ENCODE results near the gene GLRX5. TPM values are rescaled to one million over a fixed set of nuclear protein-coding genes. Genes with fewer than 3 reads are reported as not detected.

Gene GLRX5
- total RNA-seq, 4 donors from 2014 or later, result 11.6 to 177 (median 38.2) TPM

- Histone ChIP-seq H3K4me3 (no peak overlapping the region), H3K9me3 (no peaks in the 10 kb centered on the region), H3K4me1 (peaks cover 28 to 74% (median 51%) of the 10 kb centered on the region in 4 donors), H3K27ac (peak overlapping the region; percentile 81 to 90 (median 86)), H3K36me3 (no peaks in the 10 kb centered on the region), H3K27me3 (no peaks in the 10 kb centered on the region)
- intact Hi-C loops (cut with DNase I; ENCODE audit: low total_unique reads), result loop anchor here (5.0 kb wide), 1 partner anchor 67 kb away; no protein-coding TSS in a partner anchor
- WGBS, 2 donors (ENCODE audit: low coverage in 1 of 2), result 39 to 54% methylated on average over 5 to 6 of the region's 6 CpGs
- DNase-seq, result peak; percentile 71
- in situ Hi-C loops (cut with MboI; ENCODE audit: low pct_ligation_motif_present in 1 of 4, low pct_unique_long_range_greater_than_20kb in 1 of 4, low sequenced_read_pairs in 3 of 4), result loop anchor here in 1 of 4 donors (10.0 kb wide), 1 partner anchor 75 kb away; no protein-coding TSS in a partner anchor
- TF ChIP-seq CTCF (IDR thresholded peaks at IDR 0.05) (no peak), POLR2AphosphoS5 (IDR thresholded peaks at IDR 0.05) (peak; percentile 33 to 70 (median 47))
These were observed 15.2 kb upstream of the GLRX5 start for GRCh38 chr14:95519699-95520098.

GRCh38 chr14:95520346-95520745, 14.5 kb upstream of the GLRX5 start:
- in situ Hi-C loops (cut with MboI; ENCODE audit: low pct_ligation_motif_present in 1 of 4, low pct_unique_long_range_greater_than_20kb in 1 of 4, low sequenced_read_pairs in 3 of 4) (loop anchor here in 1 of 4 donors (10.0 kb wide), 1 partner anchor 76 kb away; no protein-coding TSS in a partner anchor), intact Hi-C loops (cut with DNase I; ENCODE audit: low total_unique reads) (no loop called here)
- TF ChIP-seq CTCF (IDR thresholded peaks at IDR 0.05) (no peak), EP300 (IDR thresholded peaks at IDR 0.05; ENCODE audit: low read depth) (no peak)
- H3K27ac ChIP-seq, result peak overlapping the region; percentile 81 to 90 (median 86)
- DNase-seq, result no peak
- no peaks in the 10 kb centered on the region for H3K27me3 ChIP-seq
- H3K4me1 ChIP-seq, result peaks cover 23 to 69% (median 44%) of the 10 kb centered on the region in 4 donors
- H3K4me3 ChIP-seq, result no peak overlapping the region
- no peaks in the 10 kb centered on the region for H3K9me3 ChIP-seq
- H3K36me3 ChIP-seq, result no peaks in the 10 kb centered on the region
- 69 to 83% methylated on average over 3 of the region's 3 CpGs for WGBS, 2 donors (ENCODE audit: low coverage in 1 of 2)

GRCh38 chr14:95521001-95521400, 13.8 kb upstream of the GLRX5 start:
- WGBS, 2 donors (ENCODE audit: low coverage in 1 of 2), result 64 to 89% methylated on average over 2 to 4 of the region's 4 CpGs
- no peak for DNase-seq
- no peak overlapping the region for H3K27ac ChIP-seq

GRCh38 chr14:95522116-95522515, 12.7 kb upstream of the GLRX5 start:
- H3K27me3 ChIP-seq, result no peaks in the 10 kb centered on the region
- TF ChIP-seq POLR2AphosphoS5 (IDR thresholded peaks at IDR 0.05) (no peak), CTCF (IDR thresholded peaks at IDR 0.05) (no peak), POLR2A (IDR thresholded peaks at IDR 0.05) (no peak), EP300 (IDR thresholded peaks at IDR 0.05; ENCODE audit: low read depth) (no peak)
- H3K9me3 ChIP-seq, result no peaks in the 10 kb centered on the region
- no peak for DNase-seq
- no peaks in the 10 kb centered on the region for H3K36me3 ChIP-seq
- peaks cover 16 to 56% (median 32%) of the 10 kb centered on the region in 4 donors for H3K4me1 ChIP-seq
- in situ Hi-C loops (cut with MboI; ENCODE audit: low pct_ligation_motif_present in 1 of 4, low pct_unique_long_range_greater_than_20kb in 1 of 4, low sequenced_read_pairs in 3 of 4) (loop anchor here in 1 of 4 donors (10.0 kb wide), 1 partner anchor 77 kb away; no protein-coding TSS in a partner anchor), intact Hi-C loops (cut with DNase I; ENCODE audit: low total_unique reads) (no loop called here)
- WGBS, 2 donors (ENCODE audit: low coverage in 1 of 2), result 90 to 100% methylated on average over 2 to 11 of the region's 11 CpGs
- H3K27ac ChIP-seq, result no peak overlapping the region
- no peak overlapping the region for H3K4me3 ChIP-seq

More at GRCh38 chr14:95521001-95521400, 13.8 kb upstream of the GLRX5 start:
- H3K36me3 ChIP-seq, result no peaks in the 10 kb centered on the region
- no peaks in the 10 kb centered on the region for H3K27me3 ChIP-seq
- H3K9me3 ChIP-seq, result no peaks in the 10 kb centered on the region
- no peak overlapping the region for H3K4me3 ChIP-seq
- peaks cover 19 to 63% (median 38%) of the 10 kb centered on the region in 4 donors for H3K4me1 ChIP-seq
- intact Hi-C loops (cut with DNase I; ENCODE audit: low total_unique reads) (no loop called here), in situ Hi-C loops (cut with MboI; ENCODE audit: low pct_ligation_motif_present in 1 of 4, low pct_unique_long_range_greater_than_20kb in 1 of 4, low sequenced_read_pairs in 3 of 4) (loop anchor here in 1 of 4 donors (10.0 kb wide), 1 partner anchor 76 kb away; no protein-coding TSS in a partner anchor)
- TF ChIP-seq EP300 (IDR thresholded peaks at IDR 0.05; ENCODE audit: low read depth), result no peak
- no peak for TF ChIP-seq POLR2AphosphoS5 (IDR thresholded peaks at IDR 0.05)
- TF ChIP-seq POLR2A (IDR thresholded peaks at IDR 0.05), result no peak
- TF ChIP-seq CTCF (IDR thresholded peaks at IDR 0.05), result no peak
